CD4-positive, alpha-beta T cell (primary cell): Measurements from ENCODE around the gene SLC5A6. TPM values are rescaled to one million over a fixed set of nuclear protein-coding genes. Genes with fewer than 3 reads are reported as not detected.
"Not testable (repeated sequence)": the region's sequence is repeated elsewhere in the genome, so short reads cannot be mapped to it uniquely, and the experiment has no call there.

ENCODE experiments used
- ATAC-seq: fragments of 200-7000 bp; cut with Tn5 transposase; one replicate; pipeline ENCODE4 v1.10.0; 2022; ENCODE audit warnings: mild to moderate bottlenecking; ENCODE audit not compliant: poor library complexity
- CTCF ChIA-PET: fragments of 350-600 bp; sonication (Branson Sonifier 250); formaldehyde crosslinking; loops from one replicate; lab custom pipeline; 2021; ENCODE audit warnings: antibody characterized with exemption, inconsistent platforms; lab: Charles Lee
- POLR2A ChIA-PET: fragments of 350-600 bp; sonication (Branson Sonifier 250); formaldehyde crosslinking; loops from one replicate; lab custom pipeline; 2021; ENCODE audit warnings: antibody characterized with exemption, inconsistent platforms; lab: Charles Lee
- DNase-seq, 14 experiments: peaks; one replicate each; pipeline ENCODE4 v3.0.0-alpha.2; 2013 to 2020; ENCODE audit warnings: mixed read lengths in 2 of 14
- H3K27ac ChIP-seq, 2 donors: one replicate each; pipeline versions ENCODE4 v1.5.1 to v1.7.0; 2013; ENCODE audit warnings: low read length in 2 of 2, low read depth in 1 of 2, mild to moderate bottlenecking in 1 of 2
- H3K27me3 ChIP-seq, 2 experiments: 1 replicate in 1 of 2; 2 replicates in 1 of 2; pipeline versions ENCODE4 v1.6.1 to v1.7.0; 2013; ENCODE audit warnings: low read length in 2 of 2, control low read depth in 1 of 2, mild to moderate bottlenecking in 1 of 2, moderate library complexity in 1 of 2; ENCODE audit not compliant: insufficient read depth in 2 of 2, control insufficient read depth in 1 of 2
- H3K36me3 ChIP-seq: one replicate; pipeline ENCODE4 v1.6.1; 2013; ENCODE audit warnings: low read length, control low read depth; ENCODE audit not compliant: insufficient read depth
- H3K4me1 ChIP-seq: one replicate; pipeline ENCODE4 v1.6.1; 2013; ENCODE audit warnings: low read length, control low read depth; ENCODE audit not compliant: insufficient read depth
- H3K4me3 ChIP-seq: one replicate; pipeline ENCODE4 v1.5.1; 2013; ENCODE audit warnings: mild to moderate bottlenecking, low read length, moderate library complexity
- H3K9me3 ChIP-seq, 2 experiments: 1 replicate in 1 of 2; 2 replicates in 1 of 2; pipeline versions ENCODE4 v1.6.1 to v1.7.0; 2013; ENCODE audit warnings: low read length in 2 of 2, mild to moderate bottlenecking in 2 of 2, control low read depth in 1 of 2, moderate library complexity in 1 of 2; ENCODE audit not compliant: control insufficient read depth in 1 of 2, insufficient read depth in 1 of 2
- H3K27ac Mint-ChIP-seq: one replicate; pipeline ENCODE4 v1.8.0; 2020; ENCODE audit warnings: mixed read lengths
- H3K27me3 Mint-ChIP-seq: one replicate; pipeline ENCODE4 v1.8.0; 2021; ENCODE audit warnings: mixed read lengths
- H3K36me3 Mint-ChIP-seq: one replicate; pipeline ENCODE4 v1.8.0; 2021; ENCODE audit warnings: low read depth, mixed read lengths
- H3K4me1 Mint-ChIP-seq: one replicate; pipeline ENCODE4 v1.8.0; 2021; ENCODE audit warnings: low read depth, mixed read lengths
- H3K4me3 Mint-ChIP-seq: one replicate; pipeline ENCODE4 v1.8.0; 2020; ENCODE audit warnings: mild to moderate bottlenecking, mixed read lengths
- H3K9me3 Mint-ChIP-seq: one replicate; pipeline ENCODE4 v1.8.0; 2020; ENCODE audit warnings: mixed read lengths
- intact Hi-C, 2 experiments: fragments of 100-400 bp; cut with DNase I in 1 of 2; cut with micrococcal nuclease in 1 of 2; formaldehyde crosslinking; loops; one replicate each; pipeline versions ENCODE4 v1.15.1 to v1.9.0; 2023 to 2025; cut with DNase I, micrococcal nuclease
- total RNA-seq, 174 experiments: library from RNA in 2 of 174; stranded (reverse) in 2 of 174; gene quantifications; one replicate each; pipeline ENCODE4 v1.2.3 and lab custom pipeline; 2021 to 2026
- TF ChIP-seq, protein P1 (sequence below): fragments of 200-600 bp; IDR thresholded peaks from one replicate; pipeline ENCODE4 v1.8.0; 2022; ENCODE audit warnings: antibody characterized with exemption, mild to moderate bottlenecking

The SLC5A6 gene
- total RNA-seq, 2 experiments from 2014 or later, result 196 to 207 TPM

DNA sequence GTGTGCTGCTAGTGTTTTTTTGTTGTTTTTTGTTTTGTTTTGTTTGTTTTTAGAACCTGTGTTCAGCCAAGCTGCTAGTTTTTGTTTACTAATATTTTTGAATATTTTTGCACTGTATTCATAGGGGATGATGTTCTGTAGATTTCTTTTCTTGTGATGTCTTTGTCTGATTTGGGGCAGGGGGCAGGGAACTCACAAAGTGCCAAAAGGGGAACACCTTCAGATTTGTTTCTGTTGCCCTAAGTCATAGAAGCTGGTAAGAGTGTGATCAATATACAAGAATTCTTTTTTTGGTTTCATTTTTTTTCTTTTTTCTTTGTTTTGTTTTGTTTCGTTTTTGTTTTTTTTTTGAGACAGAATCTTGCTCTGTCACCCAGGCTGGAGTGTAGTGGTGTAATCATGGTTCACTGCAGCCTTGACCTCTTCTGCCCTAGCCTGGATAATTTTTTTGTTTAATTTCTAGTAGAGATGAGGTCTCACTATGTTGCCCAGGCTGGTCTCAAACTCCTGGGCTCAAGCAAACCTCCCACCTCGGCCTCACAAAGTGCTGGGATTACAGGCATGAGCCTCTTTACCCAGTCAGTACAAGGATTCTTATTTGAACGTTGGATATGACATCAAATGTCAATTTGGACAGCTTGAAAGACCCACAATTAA is 32.6 kb downstream of the SLC5A6 start:
- intact Hi-C loops, result no loop called here
- POLR2A ChIA-PET, result no interaction called here
- peaks cover 0 to 10% of the 10 kb centered on the region in 2 experiments for H3K27me3 ChIP-seq
- H3K27ac ChIP-seq, result no peak overlapping the region
- TF ChIP-seq, protein P1, sequence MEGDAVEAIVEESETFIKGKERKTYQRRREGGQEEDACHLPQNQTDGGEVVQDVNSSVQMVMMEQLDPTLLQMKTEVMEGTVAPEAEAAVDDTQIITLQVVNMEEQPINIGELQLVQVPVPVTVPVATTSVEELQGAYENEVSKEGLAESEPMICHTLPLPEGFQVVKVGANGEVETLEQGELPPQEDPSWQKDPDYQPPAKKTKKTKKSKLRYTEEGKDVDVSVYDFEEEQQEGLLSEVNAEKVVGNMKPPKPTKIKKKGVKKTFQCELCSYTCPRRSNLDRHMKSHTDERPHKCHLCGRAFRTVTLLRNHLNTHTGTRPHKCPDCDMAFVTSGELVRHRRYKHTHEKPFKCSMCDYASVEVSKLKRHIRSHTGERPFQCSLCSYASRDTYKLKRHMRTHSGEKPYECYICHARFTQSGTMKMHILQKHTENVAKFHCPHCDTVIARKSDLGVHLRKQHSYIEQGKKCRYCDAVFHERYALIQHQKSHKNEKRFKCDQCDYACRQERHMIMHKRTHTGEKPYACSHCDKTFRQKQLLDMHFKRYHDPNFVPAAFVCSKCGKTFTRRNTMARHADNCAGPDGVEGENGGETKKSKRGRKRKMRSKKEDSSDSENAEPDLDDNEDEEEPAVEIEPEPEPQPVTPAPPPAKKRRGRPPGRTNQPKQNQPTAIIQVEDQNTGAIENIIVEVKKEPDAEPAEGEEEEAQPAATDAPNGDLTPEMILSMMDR, result no peak
- H3K4me1 ChIP-seq, result no peaks in the 10 kb centered on the region
- H3K4me3 ChIP-seq, result no peak overlapping the region
- DNase-seq (no peak), ATAC-seq (no peak)
- Mint-ChIP-seq H3K4me3 (no peak overlapping the region), H3K27me3 (peaks cover 60% of the 10 kb centered on the region), H3K27ac (no peak overlapping the region), H3K9me3 (no peaks in the 10 kb centered on the region), H3K4me1 (no peaks in the 10 kb centered on the region), H3K36me3 (no peaks in the 10 kb centered on the region)
- CTCF ChIA-PET, result no interaction called here
- no peaks in the 10 kb centered on the region for H3K9me3 ChIP-seq
- no peaks in the 10 kb centered on the region for H3K36me3 ChIP-seq

DNA sequence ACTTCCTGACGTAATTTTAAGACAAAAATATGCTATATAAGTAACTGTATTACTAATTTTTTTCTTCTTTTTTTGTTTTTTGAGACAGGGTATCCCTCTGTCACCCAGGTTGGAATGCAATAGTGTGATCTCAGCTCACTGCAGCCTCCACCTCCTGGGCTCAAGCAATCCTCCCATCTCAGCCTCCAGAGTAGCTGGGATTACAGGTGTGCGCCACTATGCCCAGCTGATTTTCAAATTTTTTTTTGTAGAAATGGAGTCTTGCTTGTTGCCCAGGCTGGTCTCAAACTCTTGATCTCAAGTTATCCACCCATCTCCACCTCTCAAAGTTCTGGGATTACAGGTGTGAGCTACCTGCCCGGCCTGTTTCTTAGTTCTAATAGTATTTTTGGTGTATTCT is 33.6 kb downstream of the SLC5A6 start:
- Mint-ChIP-seq H3K27ac (no peak overlapping the region), H3K27me3 (peaks cover 57% of the 10 kb centered on the region), H3K4me1 (no peaks in the 10 kb centered on the region), H3K9me3 (no peaks in the 10 kb centered on the region), H3K4me3 (no peak overlapping the region), H3K36me3 (no peaks in the 10 kb centered on the region)
- H3K27ac ChIP-seq, result no peak overlapping the region
- peaks cover 0 to 10% of the 10 kb centered on the region in 2 experiments for H3K27me3 ChIP-seq
- H3K4me1 ChIP-seq, result no peaks in the 10 kb centered on the region
- TF ChIP-seq, protein P1, result no peak
- intact Hi-C loops, result no loop called here
- ChIA-PET POLR2A (no interaction called here), CTCF (interaction anchor here (1.2 kb wide), 1 partner anchor 9 kb away, joined by 5 read pairs; no protein-coding TSS in a partner anchor)
- no peak for ATAC-seq
- H3K4me3 ChIP-seq, result no peak overlapping the region
- H3K9me3 ChIP-seq, result no peaks in the 10 kb centered on the region
- no peak for DNase-seq
- no peaks in the 10 kb centered on the region for H3K36me3 ChIP-seq

DNA sequence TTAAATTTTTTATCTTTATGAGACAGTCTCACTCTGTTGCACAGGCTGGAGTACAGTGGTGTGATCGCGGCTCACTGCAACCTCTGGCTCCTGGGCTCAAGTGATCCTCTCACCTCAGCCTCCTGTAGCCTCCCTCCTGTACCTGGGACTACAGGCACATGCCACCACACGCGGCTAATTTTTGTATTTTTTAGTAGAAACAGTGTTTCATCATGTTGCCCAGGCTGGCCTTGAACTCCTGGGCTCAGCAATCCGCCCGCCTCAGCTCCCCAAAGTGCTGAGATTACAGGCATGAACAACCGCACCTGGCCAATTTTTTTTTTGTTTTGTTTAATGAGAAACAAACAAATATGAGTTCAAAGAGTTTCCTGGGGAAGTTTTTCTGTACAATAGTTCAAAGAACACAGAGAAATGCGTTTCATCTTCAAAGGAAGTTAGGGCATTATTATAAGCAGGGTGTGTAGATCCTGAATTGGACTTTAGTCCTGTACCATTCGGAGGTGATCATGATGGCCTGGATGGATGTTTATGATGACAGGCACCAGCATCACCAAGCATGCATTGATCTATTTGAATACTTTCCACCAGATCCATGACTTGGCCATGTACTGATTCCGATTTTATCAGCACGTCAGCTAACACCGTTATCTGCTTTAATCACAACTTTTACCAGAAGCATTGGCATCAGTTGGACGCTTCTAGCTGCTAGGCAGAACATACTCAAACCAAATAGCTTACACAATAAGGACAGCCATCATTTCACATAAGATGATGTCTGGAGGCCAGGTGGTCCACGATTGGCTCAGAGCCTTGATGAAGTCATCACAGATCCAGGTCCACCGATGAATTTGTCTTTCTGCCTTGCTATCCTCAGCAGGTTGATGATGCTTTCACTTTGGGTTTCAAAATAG is 34.4 kb downstream of the SLC5A6 start:
- Histone ChIP-seq H3K9me3 (no peaks in the 10 kb centered on the region), H3K4me1 (no peaks in the 10 kb centered on the region), H3K4me3 (no peak overlapping the region), H3K27ac (no peak overlapping the region), H3K27me3 (peaks cover 0 to 10% of the 10 kb centered on the region in 2 experiments), H3K36me3 (no peaks in the 10 kb centered on the region)
- H3K4me3 Mint-ChIP-seq, result no peak overlapping the region
- intact Hi-C loops, result no loop called here
- ATAC-seq, result no peak
- H3K9me3 Mint-ChIP-seq, result no peaks in the 10 kb centered on the region
- H3K27me3 Mint-ChIP-seq, result peaks cover 52% of the 10 kb centered on the region
- H3K36me3 Mint-ChIP-seq, result no peaks in the 10 kb centered on the region
- ChIA-PET CTCF (interaction anchor here (1.2 kb wide), 1 partner anchor 8 kb away, joined by 5 read pairs; no protein-coding TSS in a partner anchor), POLR2A (no interaction called here)
- DNase-seq, result no peak
- no peak overlapping the region for H3K27ac Mint-ChIP-seq
- TF ChIP-seq, protein P1, result no peak
- no peaks in the 10 kb centered on the region for H3K4me1 Mint-ChIP-seq

DNA sequence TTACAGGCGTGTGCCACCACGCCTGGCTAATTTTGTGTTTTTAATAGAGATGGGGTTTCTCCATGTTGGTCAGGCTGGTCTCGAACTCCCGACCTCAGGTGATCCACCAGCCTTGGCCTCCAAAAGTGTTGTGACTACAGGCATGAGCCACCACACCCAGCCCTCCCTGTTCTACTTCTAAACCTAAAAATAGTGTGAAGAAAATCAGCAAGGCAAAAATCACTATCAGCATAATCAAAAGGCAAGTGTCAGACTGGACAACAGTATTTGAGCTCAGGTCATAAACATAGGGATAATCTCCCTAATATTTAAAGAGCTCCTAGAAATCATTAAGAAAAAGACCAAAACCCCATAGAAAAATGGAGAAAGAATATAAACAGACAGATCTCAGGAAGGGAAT is 36.3 kb downstream of the SLC5A6 start:
- H3K27me3 ChIP-seq, H3K4me3 ChIP-seq, ATAC-seq, CTCF ChIA-PET, POLR2A ChIA-PET, H3K4me3 Mint-ChIP-seq, DNase-seq, H3K4me1 Mint-ChIP-seq, H3K36me3 Mint-ChIP-seq, H3K36me3 ChIP-seq, intact Hi-C loops, H3K4me1 ChIP-seq, H3K27ac ChIP-seq, H3K9me3 ChIP-seq, H3K9me3 Mint-ChIP-seq, H3K27ac Mint-ChIP-seq: not testable (repeated sequence)
- peaks cover 42% of the 10 kb centered on the region for H3K27me3 Mint-ChIP-seq
